Naive thymus-derived CD4-positive, alpha-beta T cell (primary cell): ENCODE data around the gene HS3ST3A1. TPM values are rescaled to one million over a fixed set of nuclear protein-coding genes. Genes with fewer than 3 reads are reported as not detected.

Experiments
- ATAC-seq: fragments of 150-1000 bp; cut with Tn5 transposase; 2 replicates; pipeline ENCODE4 v1.10.0; 2021; ENCODE audit warnings: mild to moderate bottlenecking, moderate library complexity
- CTCF ChIA-PET: fragments of 350-600 bp; sonication (Branson Sonifier 250); formaldehyde crosslinking; loops from one replicate; lab custom pipeline; 2021; ENCODE audit warnings: antibody characterized with exemption; lab: Charles Lee
- POLR2A ChIA-PET: fragments of 350-600 bp; sonication (Branson Sonifier 250); formaldehyde crosslinking; loops from one replicate; lab custom pipeline; 2021; ENCODE audit warnings: antibody characterized with exemption, inconsistent platforms; lab: Charles Lee
- DNase-seq, 9 donors: peaks; one replicate each; pipeline versions ENCODE4 v3.0.0 to v3.0.0-alpha.2; 2020 to 2022; ENCODE audit warnings: mixed read lengths in 1 of 9
- H3K27ac ChIP-seq: one replicate; pipeline ENCODE4 v1.7.0; 2013; ENCODE audit warnings: mild to moderate bottlenecking, low read depth, low read length, moderate library complexity
- H3K27me3 ChIP-seq, 2 donors: one replicate each; pipeline ENCODE4 v1.7.0; 2013; ENCODE audit warnings: low read length in 2 of 2, mild to moderate bottlenecking in 2 of 2, moderate library complexity in 2 of 2; ENCODE audit not compliant: control insufficient read depth in 2 of 2, insufficient read depth in 2 of 2
- H3K36me3 ChIP-seq, 3 experiments: 1 replicate in 2 of 3; 2 replicates in 1 of 3; pipeline ENCODE4 v1.7.0; 2013; ENCODE audit warnings: low read length in 3 of 3, mild to moderate bottlenecking in 3 of 3, moderate library complexity in 1 of 3; ENCODE audit not compliant: insufficient read depth in 3 of 3, control insufficient read depth in 2 of 3
- H3K4me1 ChIP-seq, 2 donors: one replicate each; pipeline ENCODE4 v1.7.0; 2013; ENCODE audit warnings: low read length in 2 of 2, mild to moderate bottlenecking in 2 of 2, moderate library complexity in 1 of 2; ENCODE audit not compliant: control insufficient read depth in 2 of 2, insufficient read depth in 2 of 2
- H3K4me3 ChIP-seq: 2 replicates; pipeline ENCODE4 v1.7.0; 2013; ENCODE audit warnings: mild to moderate bottlenecking, low read length
- H3K9me3 ChIP-seq, 3 experiments: 1 replicate in 2 of 3; 2 replicates in 1 of 3; pipeline ENCODE4 v1.7.0; 2013; ENCODE audit warnings: low read length in 3 of 3; ENCODE audit not compliant: control insufficient read depth in 2 of 3
- H3K27ac Mint-ChIP-seq, 9 donors: one replicate each; pipeline ENCODE4 v1.8.0; 2020 to 2022; ENCODE audit warnings: mixed read lengths in 9 of 9, mild to moderate bottlenecking in 8 of 9, moderate library complexity in 5 of 9, inconsistent platforms in 2 of 9
- H3K27me3 Mint-ChIP-seq, 5 donors: one replicate each; pipeline ENCODE4 v1.8.0; 2021 to 2022; ENCODE audit warnings: mixed read lengths in 5 of 5, mild to moderate bottlenecking in 1 of 5
- H3K36me3 Mint-ChIP-seq, 5 donors: one replicate each; pipeline ENCODE4 v1.8.0; 2020 to 2022; ENCODE audit warnings: mixed read lengths in 5 of 5, mild to moderate bottlenecking in 3 of 5, inconsistent platforms in 1 of 5
- H3K4me1 Mint-ChIP-seq, 7 donors: one replicate each; pipeline ENCODE4 v1.8.0; 2020 to 2022; ENCODE audit warnings: mixed read lengths in 7 of 7, mild to moderate bottlenecking in 3 of 7, inconsistent platforms in 1 of 7
- H3K4me3 Mint-ChIP-seq, 10 donors: one replicate each; pipeline ENCODE4 v1.8.0; 2020 to 2022; ENCODE audit warnings: mild to moderate bottlenecking in 10 of 10, mixed read lengths in 10 of 10, moderate library complexity in 6 of 10, inconsistent platforms in 2 of 10
- H3K9me3 Mint-ChIP-seq, 11 donors: one replicate each; pipeline ENCODE4 v1.8.0; 2020 to 2022; ENCODE audit warnings: mixed read lengths in 11 of 11, mild to moderate bottlenecking in 4 of 11, inconsistent platforms in 1 of 11, moderate library complexity in 1 of 11
- intact Hi-C, 2 donors: fragments of 100-400 bp; cut with micrococcal nuclease; formaldehyde crosslinking; loops; one replicate each; pipeline ENCODE4 v1.15.1; 2023
- polyA plus RNA-seq, 2 donors: library from polyadenylated mRNA; unstranded; fragments of 300-500 nt; fragmentation: Illumina TruSeq; gene quantifications; one replicate each; pipeline ENCODE4 v1.2.3, GENCODE V29; 2021
- total RNA-seq, 6 experiments: library from RNA in 5 of 6; stranded (reverse) in 5 of 6; gene quantifications; 1 replicate in 5 of 6; 2 replicates in 1 of 6; pipeline ENCODE4 v1.2.3 and lab custom pipeline; 2021 to 2026

Gene HS3ST3A1
- total and polyA plus RNA-seq, 7 experiments from 2014 or later, result 0.87 to 4.2 (median 3.6) TPM; not detected in 2

- no peak overlapping the region for H3K27ac ChIP-seq
- no peak overlapping the region for H3K4me3 ChIP-seq
- Mint-ChIP-seq H3K36me3 (no peaks in the 10 kb centered on the region), H3K4me3 (no peak overlapping the region), H3K27ac (no peak overlapping the region), H3K9me3 (no peaks in the 10 kb centered on the region), H3K27me3 (peaks cover 32 to 42% (median 39%) of the 10 kb centered on the region in 5 donors), H3K4me1 (peaks cover 4 to 11% (median 7%) of the 10 kb centered on the region in 7 donors)
- no peaks in the 10 kb centered on the region for H3K4me1 ChIP-seq
- no peak for ATAC-seq
- no peaks in the 10 kb centered on the region for H3K9me3 ChIP-seq
- no peaks in the 10 kb centered on the region for H3K36me3 ChIP-seq
- DNase-seq, result no peak
- intact Hi-C loops, result loop anchor here (1.0 to 10.0 kb wide), 9 partner anchors 258 to 1619 kb away; no protein-coding TSS in a partner anchor
- ChIA-PET POLR2A (no interaction called here), CTCF (interaction anchor here (0.7 to 2.5 kb wide), 7 partner anchors 18 to 1331 kb away, joined by 3 to 14 read pairs (median 5); no protein-coding TSS in a partner anchor)
- no peaks in the 10 kb centered on the region for H3K27me3 ChIP-seq
Measured at GRCh38 chr17:13595599-13595899, 6.2 kb downstream of the HS3ST3A1 start.

- Mint-ChIP-seq H3K9me3 (no peaks in the 10 kb centered on the region), H3K27ac (peak overlapping the region in 1 of 9 donors; percentile 3), H3K27me3 (peaks cover 29 to 39% (median 36%) of the 10 kb centered on the region in 5 donors), H3K4me1 (peaks cover 1 to 8% (median 7%) of the 10 kb centered on the region in 7 donors), H3K4me3 (no peak overlapping the region), H3K36me3 (no peaks in the 10 kb centered on the region)
- intact Hi-C loops, result loop anchor here (1.0 to 10.0 kb wide), 12 partner anchors 258 to 1620 kb away; no protein-coding TSS in a partner anchor
- ChIA-PET POLR2A (interaction anchor here (1.0 kb wide), 1 partner anchor 707 kb away, joined by 3 read pairs; no protein-coding TSS in a partner anchor), CTCF (interaction anchor here (0.7 to 2.5 kb wide), 11 partner anchors 10 to 1332 kb away, joined by 3 to 14 read pairs (median 4); no protein-coding TSS in a partner anchor)
- Histone ChIP-seq H3K27me3 (no peaks in the 10 kb centered on the region), H3K4me3 (no peak overlapping the region), H3K4me1 (no peaks in the 10 kb centered on the region), H3K9me3 (no peaks in the 10 kb centered on the region), H3K36me3 (no peaks in the 10 kb centered on the region), H3K27ac (no peak overlapping the region)
- ATAC-seq, result peak; percentile 91
- peak; percentile 44 to 85 (median 80) for DNase-seq
Measured at GRCh38 chr17:13594762-13595598, 6.7 kb downstream of the HS3ST3A1 start.

- H3K36me3 Mint-ChIP-seq, result no peaks in the 10 kb centered on the region
- CTCF ChIA-PET, result interaction anchor here (0.9 to 2.1 kb wide), 5 partner anchors 10 to 1333 kb away, joined by 3 to 14 read pairs (median 4); no protein-coding TSS in a partner anchor
Measured at GRCh38 chr17:13594310-13594709, 7.4 kb downstream of the HS3ST3A1 start.

GRCh38 chr17:13593757-13594156 is 8.0 kb downstream of the HS3ST3A1 start:
- POLR2A ChIA-PET, result interaction anchor here (1.0 kb wide), 1 partner anchor 708 kb away, joined by 3 read pairs; no protein-coding TSS in a partner anchor

More at GRCh38 chr17:13594310-13594709, 7.4 kb downstream of the HS3ST3A1 start:
- DNase-seq, result no peak
- no peak for ATAC-seq
- no peaks in the 10 kb centered on the region for H3K9me3 ChIP-seq
- POLR2A ChIA-PET, result interaction anchor here (1.0 kb wide), 1 partner anchor 708 kb away, joined by 3 read pairs; no protein-coding TSS in a partner anchor
- Mint-ChIP-seq H3K27me3 (peaks cover 22 to 32% (median 30%) of the 10 kb centered on the region in 5 donors), H3K27ac (peak overlapping the region in 1 of 9 donors; percentile 3), H3K9me3 (no peaks in the 10 kb centered on the region), H3K4me3 (no peak overlapping the region), H3K4me1 (peaks cover 0 to 7% (median 6%) of the 10 kb centered on the region in 7 donors)
- H3K36me3 ChIP-seq, result no peaks in the 10 kb centered on the region
- no peaks in the 10 kb centered on the region for H3K4me1 ChIP-seq
- no peaks in the 10 kb centered on the region for H3K27me3 ChIP-seq
- H3K4me3 ChIP-seq, result no peak overlapping the region
- no peak overlapping the region for H3K27ac ChIP-seq
- intact Hi-C loops, result loop anchor here (1.0 to 10.0 kb wide), 9 partner anchors 564 to 1620 kb away; no protein-coding TSS in a partner anchor

GRCh38 chr17:13593021-13593751 is 8.5 kb downstream of the HS3ST3A1 start:
- CTCF ChIA-PET, result interaction anchor here (0.6 to 2.1 kb wide), 8 partner anchors 118 to 1334 kb away, joined by 3 to 9 read pairs (median 4); no protein-coding TSS in a partner anchor
- intact Hi-C loops, result loop anchor here (10.0 kb wide), 4 partner anchors 612 to 1622 kb away; no protein-coding TSS in a partner anchor
- Histone ChIP-seq H3K4me1 (no peaks in the 10 kb centered on the region), H3K9me3 (no peaks in the 10 kb centered on the region), H3K27me3 (no peaks in the 10 kb centered on the region), H3K36me3 (no peaks in the 10 kb centered on the region), H3K27ac (no peak overlapping the region), H3K4me3 (no peak overlapping the region)
- DNase-seq, result no peak
- ATAC-seq, result no peak
- Mint-ChIP-seq H3K4me1 (peaks cover 0 to 7% (median 6%) of the 10 kb centered on the region in 7 donors), H3K27ac (no peak overlapping the region), H3K4me3 (no peak overlapping the region), H3K36me3 (no peaks in the 10 kb centered on the region), H3K9me3 (no peaks in the 10 kb centered on the region), H3K27me3 (peaks cover 14 to 23% (median 20%) of the 10 kb centered on the region in 5 donors)
- POLR2A ChIA-PET, result no interaction called here

More at GRCh38 chr17:13593757-13594156, 8.0 kb downstream of the HS3ST3A1 start:
- H3K27me3 ChIP-seq, result no peaks in the 10 kb centered on the region
- ATAC-seq, result no peak
- no peak overlapping the region for H3K27ac ChIP-seq
- Mint-ChIP-seq H3K27me3 (peaks cover 17 to 26% (median 24%) of the 10 kb centered on the region in 5 donors), H3K9me3 (no peaks in the 10 kb centered on the region), H3K27ac (no peak overlapping the region), H3K36me3 (no peaks in the 10 kb centered on the region), H3K4me1 (peaks cover 0 to 7% (median 6%) of the 10 kb centered on the region in 7 donors), H3K4me3 (no peak overlapping the region)
- CTCF ChIA-PET, result interaction anchor here (0.6 to 2.1 kb wide), 8 partner anchors 11 to 1333 kb away, joined by 3 to 9 read pairs (median 4); no protein-coding TSS in a partner anchor
- no peaks in the 10 kb centered on the region for H3K9me3 ChIP-seq
- no peak overlapping the region for H3K4me3 ChIP-seq
- intact Hi-C loops, result loop anchor here (1.0 to 10.0 kb wide), 9 partner anchors 563 to 1621 kb away; no protein-coding TSS in a partner anchor
- DNase-seq, result no peak
- H3K36me3 ChIP-seq, result no peaks in the 10 kb centered on the region
- H3K4me1 ChIP-seq, result no peaks in the 10 kb centered on the region

- Histone ChIP-seq H3K9me3 (no peaks in the 10 kb centered on the region), H3K36me3 (no peaks in the 10 kb centered on the region), H3K4me3 (no peak overlapping the region), H3K4me1 (no peaks in the 10 kb centered on the region), H3K27me3 (no peaks in the 10 kb centered on the region), H3K27ac (no peak overlapping the region)
- ChIA-PET CTCF (interaction anchor here (0.7 to 1.4 kb wide), 3 partner anchors 141 to 1334 kb away, joined by 3 to 5 read pairs (median 5); no protein-coding TSS in a partner anchor), POLR2A (no interaction called here)
- ATAC-seq (no peak), DNase-seq (no peak)
- intact Hi-C loops, result loop anchor here (10.0 kb wide), 4 partner anchors 612 to 1622 kb away; no protein-coding TSS in a partner anchor
- Mint-ChIP-seq H3K36me3 (no peaks in the 10 kb centered on the region), H3K27me3 (peaks cover 13 to 19% (median 14%) of the 10 kb centered on the region in 5 donors), H3K4me3 (no peak overlapping the region), H3K27ac (no peak overlapping the region), H3K9me3 (no peaks in the 10 kb centered on the region), H3K4me1 (peaks cover 0 to 7% (median 6%) of the 10 kb centered on the region in 7 donors)
Measured at GRCh38 chr17:13592427-13592826, 9.3 kb downstream of the HS3ST3A1 start.
